HL-60 (cell line): ENCODE data around the gene STAB2.

Experiments
- POLR2AphosphoS5 ChIP-seq: IDR thresholded peaks from 2 replicates; pipeline ENCODE4 v1.6.1; 2012; ENCODE audit warnings: low read depth
- SPI1 ChIP-seq: IDR thresholded peaks from 2 replicates; pipeline ENCODE4 v1.6.1; 2012; ENCODE audit warnings: low read depth, mild to moderate bottlenecking, borderline replicate concordance
- TF ChIP-seq, protein P1 (sequence below): IDR thresholded peaks from one replicate; pipeline ENCODE4 v1.5.1; 2011; ENCODE audit warnings: low read length, control low read depth, inconsistent platforms; ENCODE audit not compliant: insufficient read depth
- TF ChIP-seq, protein P2 (sequence below): IDR thresholded peaks from 2 replicates; pipeline ENCODE4 v1.6.1; 2012; ENCODE audit warnings: low read depth; ENCODE audit not compliant: insufficient replicate concordance

DNA sequence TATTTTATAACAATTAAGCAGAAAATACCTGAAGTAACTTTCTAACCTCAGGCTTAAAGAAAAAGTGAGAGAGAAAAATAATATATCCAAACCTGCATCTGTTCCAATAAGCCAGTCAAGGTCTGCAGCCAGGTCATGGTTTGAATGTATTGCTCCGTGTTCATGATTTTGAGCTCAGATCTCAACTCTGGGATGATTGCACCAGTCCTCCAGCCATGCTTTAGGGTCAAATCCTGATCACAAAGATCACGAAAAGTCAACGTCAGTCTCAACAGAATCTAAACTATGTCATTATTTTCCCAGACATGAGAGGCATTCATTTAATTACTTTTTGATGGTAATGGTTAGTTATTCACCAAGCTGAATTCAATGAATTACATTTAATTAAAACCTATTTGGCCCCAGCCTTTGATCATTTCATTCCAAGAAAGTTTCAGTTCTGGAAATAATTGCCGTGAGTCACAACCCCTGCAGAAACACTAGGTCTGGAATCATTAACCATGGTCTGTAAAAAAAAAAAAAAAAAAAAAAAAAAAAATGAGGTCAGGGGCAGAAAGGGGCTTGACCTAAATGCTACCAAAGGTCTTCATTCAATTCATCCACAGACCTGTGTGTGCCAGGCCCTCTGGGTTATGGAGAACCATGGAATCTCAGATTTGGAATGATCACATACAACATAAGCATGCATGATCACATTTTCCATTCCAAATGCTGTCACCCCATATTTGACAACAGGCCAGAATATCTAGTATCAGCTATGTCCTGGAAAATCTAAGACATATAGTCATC lies 198.4 kb downstream of the STAB2 start:
- TF ChIP-seq, protein P1, sequence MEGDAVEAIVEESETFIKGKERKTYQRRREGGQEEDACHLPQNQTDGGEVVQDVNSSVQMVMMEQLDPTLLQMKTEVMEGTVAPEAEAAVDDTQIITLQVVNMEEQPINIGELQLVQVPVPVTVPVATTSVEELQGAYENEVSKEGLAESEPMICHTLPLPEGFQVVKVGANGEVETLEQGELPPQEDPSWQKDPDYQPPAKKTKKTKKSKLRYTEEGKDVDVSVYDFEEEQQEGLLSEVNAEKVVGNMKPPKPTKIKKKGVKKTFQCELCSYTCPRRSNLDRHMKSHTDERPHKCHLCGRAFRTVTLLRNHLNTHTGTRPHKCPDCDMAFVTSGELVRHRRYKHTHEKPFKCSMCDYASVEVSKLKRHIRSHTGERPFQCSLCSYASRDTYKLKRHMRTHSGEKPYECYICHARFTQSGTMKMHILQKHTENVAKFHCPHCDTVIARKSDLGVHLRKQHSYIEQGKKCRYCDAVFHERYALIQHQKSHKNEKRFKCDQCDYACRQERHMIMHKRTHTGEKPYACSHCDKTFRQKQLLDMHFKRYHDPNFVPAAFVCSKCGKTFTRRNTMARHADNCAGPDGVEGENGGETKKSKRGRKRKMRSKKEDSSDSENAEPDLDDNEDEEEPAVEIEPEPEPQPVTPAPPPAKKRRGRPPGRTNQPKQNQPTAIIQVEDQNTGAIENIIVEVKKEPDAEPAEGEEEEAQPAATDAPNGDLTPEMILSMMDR, result no peak
- TF ChIP-seq POLR2AphosphoS5 (no peak), SPI1 (no peak)
- TF ChIP-seq, protein P2, sequence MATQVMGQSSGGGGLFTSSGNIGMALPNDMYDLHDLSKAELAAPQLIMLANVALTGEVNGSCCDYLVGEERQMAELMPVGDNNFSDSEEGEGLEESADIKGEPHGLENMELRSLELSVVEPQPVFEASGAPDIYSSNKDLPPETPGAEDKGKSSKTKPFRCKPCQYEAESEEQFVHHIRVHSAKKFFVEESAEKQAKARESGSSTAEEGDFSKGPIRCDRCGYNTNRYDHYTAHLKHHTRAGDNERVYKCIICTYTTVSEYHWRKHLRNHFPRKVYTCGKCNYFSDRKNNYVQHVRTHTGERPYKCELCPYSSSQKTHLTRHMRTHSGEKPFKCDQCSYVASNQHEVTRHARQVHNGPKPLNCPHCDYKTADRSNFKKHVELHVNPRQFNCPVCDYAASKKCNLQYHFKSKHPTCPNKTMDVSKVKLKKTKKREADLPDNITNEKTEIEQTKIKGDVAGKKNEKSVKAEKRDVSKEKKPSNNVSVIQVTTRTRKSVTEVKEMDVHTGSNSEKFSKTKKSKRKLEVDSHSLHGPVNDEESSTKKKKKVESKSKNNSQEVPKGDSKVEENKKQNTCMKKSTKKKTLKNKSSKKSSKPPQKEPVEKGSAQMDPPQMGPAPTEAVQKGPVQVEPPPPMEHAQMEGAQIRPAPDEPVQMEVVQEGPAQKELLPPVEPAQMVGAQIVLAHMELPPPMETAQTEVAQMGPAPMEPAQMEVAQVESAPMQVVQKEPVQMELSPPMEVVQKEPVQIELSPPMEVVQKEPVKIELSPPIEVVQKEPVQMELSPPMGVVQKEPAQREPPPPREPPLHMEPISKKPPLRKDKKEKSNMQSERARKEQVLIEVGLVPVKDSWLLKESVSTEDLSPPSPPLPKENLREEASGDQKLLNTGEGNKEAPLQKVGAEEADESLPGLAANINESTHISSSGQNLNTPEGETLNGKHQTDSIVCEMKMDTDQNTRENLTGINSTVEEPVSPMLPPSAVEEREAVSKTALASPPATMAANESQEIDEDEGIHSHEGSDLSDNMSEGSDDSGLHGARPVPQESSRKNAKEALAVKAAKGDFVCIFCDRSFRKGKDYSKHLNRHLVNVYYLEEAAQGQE, result no peak
